Fibroblast of peridontal ligament (primary cell): ENCODE data around the gene MTREX.

ENCODE experiments used
- DNase-seq: peaks from one replicate; pipeline ENCODE4 v3.0.0-alpha.2; 2010; ENCODE audit errors: extremely low read depth

MTREX gene

DNA sequence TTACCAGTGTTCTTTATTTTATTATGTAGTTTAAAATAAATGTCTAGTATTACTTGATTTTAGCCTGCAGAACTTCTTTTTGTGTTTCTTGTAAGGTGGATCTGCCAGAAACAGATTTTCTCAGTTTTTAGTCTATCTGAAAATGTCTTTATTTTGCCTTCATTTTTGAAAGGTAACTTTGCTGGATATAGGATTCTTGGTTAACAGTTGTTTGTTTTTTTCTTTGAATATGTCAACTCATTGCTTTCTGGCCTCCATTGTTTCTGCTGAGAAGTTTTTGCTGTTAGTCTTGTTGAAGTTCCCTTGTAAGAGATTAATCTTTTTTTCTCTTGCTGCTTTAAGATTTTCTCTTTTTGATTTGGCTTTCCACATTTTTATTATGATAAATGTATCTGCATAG, 75.5 kb downstream of the MTREX start:
- DNase-seq, result no peak

DNA sequence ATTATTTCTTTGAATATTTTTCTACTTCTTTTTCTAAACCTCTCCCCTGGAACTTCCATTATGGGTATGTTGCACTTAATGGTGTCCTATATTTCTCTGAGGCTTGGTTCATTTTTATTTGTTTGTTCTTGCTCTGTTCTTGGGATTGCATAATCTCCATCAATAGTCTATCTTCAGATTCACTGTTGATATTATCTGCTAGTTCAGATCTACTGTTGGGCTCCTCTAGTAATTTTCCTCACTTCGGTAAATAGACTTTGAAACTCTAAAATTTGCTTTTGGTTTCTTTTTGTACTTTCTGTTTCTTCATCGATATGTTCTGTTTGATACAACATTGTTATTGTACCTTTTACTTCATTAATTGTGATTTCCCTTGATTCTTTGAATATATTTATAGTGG, 76.3 kb downstream of the MTREX start:
- DNase-seq, result no peak

DNA sequence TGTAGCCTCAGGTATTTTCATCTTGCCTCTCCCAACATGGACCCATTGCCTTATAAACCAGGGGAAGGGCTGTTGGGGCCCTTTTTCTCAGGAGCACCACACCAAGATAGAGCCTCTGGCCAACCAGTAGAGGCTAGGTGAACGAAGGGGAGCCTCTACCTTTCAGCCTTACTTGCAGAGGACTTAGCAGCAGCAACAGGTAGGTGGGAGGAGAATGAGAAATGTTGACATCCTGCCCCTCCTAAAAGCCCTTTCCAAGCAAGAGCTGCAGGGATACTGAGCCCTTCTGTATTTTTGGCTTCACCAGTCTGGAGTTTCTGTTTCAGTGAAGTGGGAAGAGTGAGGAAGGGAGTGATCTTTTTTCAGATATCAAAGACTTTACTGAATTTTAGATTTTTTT, 77.4 kb downstream of the MTREX start:
- no peak for DNase-seq

DNA sequence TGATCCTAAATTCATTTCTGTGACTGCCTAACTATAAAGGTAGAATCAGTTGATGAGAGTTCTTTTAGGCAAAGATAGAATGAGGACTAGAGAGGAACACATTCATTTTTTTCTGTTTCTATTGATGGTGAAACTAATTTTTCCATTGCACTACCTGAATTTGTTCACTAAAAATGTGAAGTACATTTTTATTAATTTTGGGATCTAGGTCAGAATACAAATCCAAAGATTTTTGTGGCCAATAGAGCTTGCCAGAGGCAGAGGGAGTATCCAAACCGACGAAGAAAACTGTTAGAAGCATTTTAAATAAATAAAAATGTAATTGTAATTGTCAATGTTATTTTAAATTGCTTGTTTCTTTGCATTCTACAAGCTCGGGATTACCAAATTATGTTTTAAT, 78.1 kb downstream of the MTREX start:
- DNase-seq, result no peak

DNA sequence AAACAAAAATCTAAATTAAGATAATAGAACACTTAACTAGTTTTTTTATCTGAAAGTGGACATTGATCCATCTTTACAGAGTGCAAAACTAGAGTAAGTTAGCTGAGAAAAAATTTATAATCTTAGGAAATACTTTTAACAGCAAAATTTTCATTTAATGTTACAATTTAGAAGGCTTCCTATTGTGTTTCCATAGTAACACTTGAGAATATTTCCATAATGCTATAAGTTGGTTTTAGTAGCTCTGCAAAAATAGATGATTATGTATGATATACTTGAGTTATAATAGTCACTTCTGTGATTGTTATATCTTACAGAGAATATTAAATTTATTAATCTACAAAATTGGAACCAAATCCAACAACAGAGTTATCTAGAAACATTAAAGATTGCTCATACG, 78.6 kb downstream of the MTREX start:
- no peak for DNase-seq

DNA sequence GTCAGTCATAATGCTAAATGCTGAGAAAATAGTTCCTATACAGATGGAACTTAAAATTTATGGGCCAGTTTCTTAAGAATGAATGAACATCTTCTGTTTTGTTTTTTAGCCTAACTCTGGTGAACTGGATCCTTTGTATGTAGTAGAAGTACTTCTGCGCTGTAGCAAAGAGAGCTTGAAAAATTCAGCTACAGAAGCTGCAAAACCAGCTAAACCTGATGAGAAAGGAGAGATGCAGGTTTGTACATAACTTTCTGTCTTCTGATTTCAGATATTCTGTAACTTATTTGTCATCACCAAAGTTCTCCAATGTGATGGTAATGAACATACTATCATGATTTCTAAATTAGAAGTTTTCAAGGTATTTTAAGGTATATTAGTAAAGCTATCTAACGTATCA, 80.1 kb downstream of the MTREX start:
- no peak for DNase-seq

DNA sequence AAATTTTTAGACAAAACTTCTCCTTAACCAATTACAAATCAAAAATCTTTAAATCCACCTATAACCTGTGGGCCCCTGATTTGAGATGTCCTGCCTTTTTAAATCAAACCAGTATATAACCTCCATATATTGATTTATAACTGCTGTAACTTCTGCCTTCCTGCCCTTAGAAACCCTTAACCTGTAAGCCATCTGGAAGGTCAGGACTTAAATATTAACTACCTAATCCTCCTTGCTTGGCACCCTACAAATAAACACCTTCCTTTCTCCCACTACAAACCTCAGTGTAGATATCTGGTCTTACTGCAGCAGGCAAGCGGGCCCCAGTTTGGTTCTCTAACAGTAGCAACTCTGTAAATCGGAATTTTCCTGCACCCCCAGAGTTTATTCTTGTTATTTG, 83.9 kb downstream of the MTREX start:
- no peak for DNase-seq

DNA sequence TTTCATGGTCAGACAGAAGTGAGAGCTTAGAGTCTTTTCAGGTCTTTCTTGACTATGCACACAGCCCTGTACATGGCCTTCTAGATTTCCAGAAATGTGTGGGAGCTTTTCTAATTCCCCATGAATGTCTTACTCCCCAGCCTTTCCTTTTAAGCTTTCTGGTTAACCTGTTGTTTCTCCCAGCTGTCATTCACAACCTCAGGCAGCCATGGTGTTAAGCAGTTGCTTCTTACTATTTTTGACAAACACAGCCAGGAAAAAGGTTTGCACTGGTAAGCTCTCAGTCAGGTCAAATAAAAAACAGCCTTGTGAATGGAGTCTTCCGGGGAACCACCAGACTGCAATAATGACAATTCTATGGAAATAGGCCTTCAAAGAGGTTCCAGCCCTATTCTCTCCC, 84.9 kb downstream of the MTREX start:
- no peak for DNase-seq

DNA sequence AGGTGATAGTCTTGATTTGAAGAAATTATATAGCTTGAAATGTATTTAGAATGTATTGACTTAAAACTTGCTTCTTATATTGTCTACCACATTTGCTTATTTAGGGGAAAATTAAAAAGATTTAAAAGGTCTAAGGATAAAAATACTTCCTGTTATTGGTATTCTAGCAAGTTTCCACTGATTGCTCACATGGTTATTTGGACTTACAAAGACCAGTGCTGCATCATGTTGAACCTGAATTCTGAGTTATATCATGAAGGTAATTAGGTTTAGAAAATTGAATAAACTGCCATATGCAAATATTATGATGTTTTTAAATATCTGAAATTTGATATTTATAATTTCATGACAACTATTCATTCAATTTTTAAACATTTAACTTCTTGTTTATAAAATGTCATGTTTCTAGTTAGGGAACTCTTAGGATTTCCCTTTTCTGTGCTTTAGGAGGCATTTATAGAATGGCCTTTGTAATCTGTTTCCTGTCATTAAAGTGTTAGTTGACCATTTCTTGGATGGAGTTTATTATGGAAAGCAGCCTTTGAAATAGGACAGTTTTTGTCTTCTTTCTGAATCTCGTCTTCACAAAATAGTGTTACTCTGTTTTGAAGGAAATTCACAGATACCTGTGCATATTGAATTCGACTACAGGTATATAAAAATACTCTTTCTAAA, 85.8 kb downstream of the MTREX start:
- DNase-seq, result no peak

DNA sequence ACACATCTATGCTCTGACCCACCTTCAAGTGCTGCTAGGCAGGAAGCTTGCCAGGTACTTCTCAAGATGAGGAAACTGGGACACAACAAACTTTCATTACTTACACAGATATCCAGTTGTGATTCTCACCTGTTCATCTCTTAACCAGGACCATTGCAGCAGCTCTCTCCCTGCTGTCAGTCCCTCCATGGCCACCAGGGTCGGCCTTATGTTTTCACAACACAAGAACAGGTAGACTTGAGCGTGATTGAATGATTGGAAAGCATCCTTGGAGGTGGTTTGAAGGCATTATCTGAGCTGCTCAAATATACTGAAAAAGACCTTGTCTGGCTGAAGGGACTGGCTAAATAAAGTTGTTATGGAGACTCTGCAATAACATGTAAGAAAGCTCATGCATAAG, 94.4 kb downstream of the MTREX start:
- no peak for DNase-seq

DNA sequence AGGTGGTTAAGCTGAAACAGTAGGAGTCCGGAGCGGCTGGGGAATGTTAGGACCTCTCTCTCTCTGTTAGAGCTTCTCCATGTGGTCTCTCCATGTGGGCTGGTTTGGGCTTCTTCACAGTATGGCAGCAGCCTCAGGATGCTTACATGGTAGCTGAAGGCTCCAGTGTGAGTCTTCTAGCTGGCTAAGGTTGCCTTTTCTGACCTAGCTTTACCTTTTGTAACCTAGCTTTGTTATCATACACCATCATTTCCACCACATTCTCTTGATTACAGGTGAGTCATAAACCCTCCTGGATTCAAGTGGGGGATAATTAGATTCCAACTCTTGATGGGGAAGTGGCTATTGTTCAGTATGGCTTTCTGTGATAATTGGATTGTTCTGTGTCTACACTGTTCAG, 98.5 kb downstream of the MTREX start:
- no peak for DNase-seq

DNA sequence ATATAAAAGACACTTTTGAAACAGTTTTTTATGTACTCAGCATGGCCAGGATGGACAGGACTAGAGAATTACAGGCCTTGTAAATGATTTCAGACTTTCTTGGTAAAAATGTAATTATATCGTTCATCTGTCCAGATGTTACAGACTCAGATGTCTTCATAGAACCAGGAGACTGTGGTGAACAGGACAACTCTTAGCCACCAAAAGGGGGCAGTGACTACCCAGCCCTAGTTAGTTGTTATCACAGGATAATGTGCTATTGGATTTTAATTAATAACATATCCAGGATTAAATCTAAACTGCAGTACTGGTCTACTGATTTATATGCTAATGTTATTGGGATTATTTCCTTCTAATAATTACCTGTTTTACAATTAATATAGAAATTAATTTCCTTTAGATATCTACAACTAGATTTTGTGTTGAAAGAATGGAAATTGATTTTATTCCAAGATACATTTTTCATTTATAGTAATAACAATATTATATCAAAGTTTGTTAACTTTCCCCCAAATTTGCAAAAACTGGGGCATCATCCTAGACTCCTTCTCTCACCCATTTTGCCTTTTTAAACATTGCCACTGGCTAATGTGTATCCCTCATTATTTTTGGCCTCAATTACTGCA, 99.4 kb downstream of the MTREX start:
- peak; percentile 76 for DNase-seq

DNA sequence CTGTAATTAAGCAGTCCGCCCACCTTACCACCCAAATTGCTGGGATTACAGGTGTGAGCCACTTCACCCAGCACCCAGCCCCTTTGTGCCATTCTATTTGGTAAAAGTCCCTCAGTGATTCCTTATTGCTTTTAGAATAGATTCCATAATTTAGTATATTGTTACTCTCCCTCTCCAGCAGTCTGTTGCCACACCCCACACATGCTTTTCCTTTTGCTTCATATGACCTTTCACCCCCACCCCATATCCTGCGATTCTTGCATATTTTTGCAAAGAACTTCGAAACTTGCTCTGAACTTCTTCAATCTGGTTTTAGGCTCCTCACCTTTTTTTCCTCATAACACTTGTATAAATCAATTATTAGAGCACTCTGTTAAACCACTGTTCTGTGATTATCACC, 100.2 kb downstream of the MTREX start:
- DNase-seq, result no peak

DNA sequence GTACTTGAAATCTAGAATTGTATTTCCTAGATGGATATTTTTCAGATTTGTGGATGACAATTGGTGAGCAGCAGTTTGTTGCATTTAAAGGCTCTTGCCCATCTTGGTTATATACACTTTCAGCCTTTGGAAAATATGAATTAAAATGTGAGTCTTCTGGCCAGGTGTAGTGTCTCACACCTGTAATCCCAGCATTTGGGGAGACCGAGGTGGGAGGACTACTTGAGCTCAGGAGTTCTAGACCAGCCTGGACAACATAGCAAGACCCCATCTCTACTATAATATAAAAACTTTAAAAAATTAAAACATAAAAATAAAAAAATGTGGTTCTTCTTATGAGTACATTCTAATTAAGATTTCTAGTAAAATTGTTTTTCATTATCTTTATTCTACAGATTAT, 102.0 kb downstream of the MTREX start:
- no peak for DNase-seq

DNA sequence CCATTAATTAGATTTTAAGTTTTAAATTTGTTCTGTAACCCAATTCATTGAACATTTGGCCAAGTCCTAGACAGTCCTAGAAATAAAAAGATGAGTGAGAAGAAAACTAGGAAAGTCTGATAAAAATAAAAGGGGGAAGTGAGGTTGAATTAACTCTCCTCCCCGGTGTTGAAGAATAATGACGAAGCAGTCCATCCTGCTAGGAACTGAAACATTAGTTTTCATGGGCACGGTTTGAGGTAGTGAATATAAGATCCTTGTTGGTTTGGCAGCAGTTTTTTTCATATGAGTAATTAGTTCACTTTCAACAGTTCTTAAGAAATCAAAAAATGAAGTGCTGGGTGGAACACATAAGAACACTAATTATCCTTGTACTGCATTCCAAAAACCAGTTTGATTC, 103.1 kb downstream of the MTREX start:
- DNase-seq, result no peak

DNA sequence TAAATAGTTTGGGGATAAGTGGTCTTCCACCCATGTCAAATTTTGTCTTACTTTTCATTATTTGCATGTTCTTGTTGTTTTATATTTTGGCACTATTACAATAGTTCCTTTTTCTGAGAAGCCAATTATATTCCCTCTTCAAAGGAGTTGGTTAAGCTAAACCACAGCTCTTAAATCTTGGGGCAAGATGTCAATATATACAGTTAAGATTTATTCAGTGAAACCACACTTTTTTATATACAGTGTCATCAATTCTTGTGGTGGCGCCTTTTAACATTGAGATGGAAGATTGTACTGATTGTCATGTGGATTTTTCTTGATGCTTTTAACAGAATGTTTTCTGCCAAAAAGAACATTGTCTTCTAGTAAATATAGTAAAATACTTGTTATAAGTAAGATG, 104.1 kb downstream of the MTREX start:
- DNase-seq, result no peak

DNA sequence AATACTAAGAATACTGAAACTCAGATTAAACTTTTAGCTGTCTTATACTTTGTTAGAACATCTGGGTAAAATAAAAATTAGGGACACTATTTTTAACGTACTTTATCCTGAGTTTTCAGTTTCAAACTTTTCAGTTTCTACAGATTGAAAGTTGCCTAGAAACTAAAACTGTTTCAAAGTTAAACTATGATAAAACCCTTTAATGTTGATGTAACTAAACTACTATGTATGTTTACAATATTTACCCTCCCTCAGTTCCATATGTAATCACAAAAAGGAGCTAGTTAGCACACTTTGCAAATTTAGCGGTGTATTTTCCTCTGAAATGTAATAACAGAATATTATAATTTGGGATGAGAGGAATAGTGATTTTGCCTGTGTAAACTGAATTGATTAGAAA, 105.9 kb downstream of the MTREX start:
- DNase-seq, result no peak

DNA sequence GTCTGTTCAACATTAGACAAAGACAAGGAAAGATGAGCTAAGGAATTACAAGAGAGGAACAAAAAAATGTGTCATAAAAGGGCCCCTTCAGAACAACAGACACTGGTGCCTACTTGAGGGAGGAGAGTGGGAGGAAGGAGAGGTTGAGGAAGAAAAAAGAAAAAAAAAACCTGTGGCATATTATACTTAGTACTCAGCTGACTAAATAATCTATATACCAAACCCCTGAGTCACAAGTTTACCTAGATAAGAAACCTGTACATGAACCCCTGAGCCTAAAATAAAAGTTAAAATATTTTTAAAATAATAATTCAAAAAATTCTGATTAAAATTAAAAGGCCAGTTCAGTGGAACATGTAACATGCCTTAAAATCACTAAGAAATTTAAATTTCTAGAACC, 107.3 kb downstream of the MTREX start:
- DNase-seq, result no peak

DNA sequence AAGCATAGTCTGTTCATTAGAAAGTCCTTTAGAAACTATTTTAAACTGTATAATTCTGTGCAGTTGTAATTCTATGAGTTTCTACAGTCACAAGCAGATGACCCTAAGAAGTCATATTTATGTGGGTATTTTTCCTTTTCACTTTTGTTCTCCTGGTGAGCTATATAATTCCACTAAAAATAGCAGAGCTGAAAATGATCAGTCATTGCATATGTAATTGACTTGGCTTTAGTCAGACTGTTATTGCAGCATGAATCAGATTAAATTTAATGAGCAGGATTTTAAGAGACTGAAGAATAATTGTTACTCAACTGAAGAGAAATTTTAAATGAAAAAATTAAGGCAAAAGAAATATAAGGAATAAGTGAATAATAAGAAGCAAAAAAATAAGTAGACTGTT, 108.5 kb downstream of the MTREX start:
- peak; percentile 61 for DNase-seq

DNA sequence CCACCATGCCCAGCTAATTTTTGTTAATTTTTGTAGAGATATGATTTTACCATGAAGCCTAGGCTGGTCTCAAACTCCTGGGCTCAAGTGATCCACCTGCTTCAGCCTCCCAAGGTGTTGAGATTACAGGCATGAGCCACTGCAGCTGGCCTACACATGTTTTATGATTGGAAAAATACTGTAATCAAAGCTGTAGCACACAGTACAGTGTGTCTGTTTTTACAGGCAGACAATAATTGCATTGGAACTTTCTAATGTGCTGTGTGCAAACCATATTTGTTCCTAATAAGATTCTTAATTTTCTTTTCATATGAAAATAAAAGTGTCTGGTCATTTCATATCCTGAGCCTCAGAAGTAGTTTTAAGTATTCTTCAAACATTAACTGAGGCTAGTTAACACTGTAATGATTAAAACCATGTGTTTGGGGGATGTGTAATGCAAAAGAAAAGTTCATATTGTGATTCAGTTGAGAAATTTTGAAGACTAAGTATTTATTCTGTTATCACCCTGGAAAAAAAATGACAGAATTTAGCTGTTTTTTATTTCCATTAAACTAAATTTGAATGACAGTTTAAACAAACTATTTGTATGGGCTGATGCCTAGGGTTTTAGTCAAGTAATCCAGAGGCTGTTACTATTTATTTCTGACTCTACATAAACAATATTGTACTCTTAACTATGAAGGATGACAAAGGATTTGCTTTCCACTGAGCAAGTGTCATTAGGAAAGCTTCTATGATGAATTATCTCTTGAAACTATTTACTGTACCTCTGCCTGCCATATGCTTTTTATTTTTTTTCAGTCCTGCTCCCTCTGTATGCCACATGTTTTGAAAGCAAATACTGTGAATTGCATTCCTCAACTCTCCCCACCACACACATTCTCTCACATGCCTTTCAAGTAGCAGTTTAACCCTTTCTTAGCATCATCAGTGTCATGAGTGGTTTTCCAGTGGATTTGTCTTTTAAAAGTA, 111.5 kb downstream of the MTREX start:
- DNase-seq, result peak; percentile 79

DNA sequence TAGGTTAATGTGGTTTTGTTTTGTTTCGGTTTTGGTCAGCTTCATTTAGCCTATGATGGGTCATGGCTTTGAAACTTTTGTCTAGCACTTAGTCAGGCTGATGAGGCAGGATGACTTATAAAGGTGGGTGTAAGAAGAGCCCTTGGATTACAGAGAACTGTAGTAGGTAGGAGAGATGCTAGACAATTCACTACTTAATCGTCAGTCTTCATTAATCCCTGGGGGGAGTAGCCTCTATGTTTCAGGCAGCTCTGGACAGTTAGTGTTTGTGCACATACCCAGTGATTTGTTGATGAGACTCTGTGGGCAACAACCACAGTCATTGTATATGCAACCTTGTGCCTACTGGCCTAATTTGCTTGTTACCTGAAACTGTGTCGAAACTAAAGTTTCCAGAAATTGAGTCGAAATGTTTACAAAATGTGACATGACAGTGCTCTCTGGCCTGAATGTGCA, 113.3 kb downstream of the MTREX start:
- peak; percentile 60 for DNase-seq

DNA sequence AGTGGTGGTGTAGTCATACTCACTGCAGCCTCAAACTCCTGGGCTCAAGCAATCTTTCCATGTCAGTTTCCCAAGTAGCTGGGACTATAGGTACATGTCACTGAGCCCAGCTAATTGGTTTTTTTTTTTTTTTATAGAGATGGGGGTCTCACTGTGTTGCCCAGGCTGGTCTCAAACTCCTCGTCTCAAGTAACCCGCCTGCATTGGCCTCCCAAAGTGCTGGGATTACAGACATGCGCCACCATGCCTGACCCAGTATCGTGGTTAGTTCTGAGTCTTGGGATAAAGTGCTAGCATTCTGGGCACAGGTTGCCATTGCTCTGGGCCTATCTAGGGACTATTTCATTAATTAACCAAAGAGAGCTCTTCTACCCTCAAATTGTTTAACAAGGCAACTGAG, 118.7 kb downstream of the MTREX start:
- DNase-seq, result no peak

DNA sequence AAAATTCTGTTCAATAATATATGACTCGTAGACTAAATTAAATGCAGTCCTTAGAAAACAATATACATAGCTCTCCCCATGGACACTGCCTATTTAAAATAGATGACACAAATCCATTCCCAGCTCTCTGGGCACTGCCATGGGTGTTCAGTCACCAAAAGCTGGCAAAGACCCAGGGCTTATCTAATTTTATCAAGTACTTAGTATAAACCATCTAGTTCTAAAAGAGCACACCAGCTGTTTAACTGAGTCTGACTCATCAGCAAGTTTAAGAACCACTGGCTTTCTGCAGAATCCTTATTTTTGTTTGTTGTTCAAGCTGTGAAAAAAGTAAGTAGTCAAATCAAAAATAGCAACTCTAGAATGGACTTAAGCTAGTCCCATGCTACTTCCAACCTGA, 119.4 kb downstream of the MTREX start:
- peak; percentile 71 for DNase-seq
